Activated CD4-positive, alpha-beta T cell treated with anti-CD3 and anti-CD28 coated beads for 4 hours (primary cell): ENCODE results near the gene ECI1.

Source experiments
- DNase-seq, 2 donors: peaks; one replicate each; pipeline ENCODE4 v3.0.0-alpha.2; 2020

Gene ECI1

GRCh38 chr16:2232094-2232990 lies 19.0 kb downstream of the ECI1 start:
- no peak for DNase-seq

DNA sequence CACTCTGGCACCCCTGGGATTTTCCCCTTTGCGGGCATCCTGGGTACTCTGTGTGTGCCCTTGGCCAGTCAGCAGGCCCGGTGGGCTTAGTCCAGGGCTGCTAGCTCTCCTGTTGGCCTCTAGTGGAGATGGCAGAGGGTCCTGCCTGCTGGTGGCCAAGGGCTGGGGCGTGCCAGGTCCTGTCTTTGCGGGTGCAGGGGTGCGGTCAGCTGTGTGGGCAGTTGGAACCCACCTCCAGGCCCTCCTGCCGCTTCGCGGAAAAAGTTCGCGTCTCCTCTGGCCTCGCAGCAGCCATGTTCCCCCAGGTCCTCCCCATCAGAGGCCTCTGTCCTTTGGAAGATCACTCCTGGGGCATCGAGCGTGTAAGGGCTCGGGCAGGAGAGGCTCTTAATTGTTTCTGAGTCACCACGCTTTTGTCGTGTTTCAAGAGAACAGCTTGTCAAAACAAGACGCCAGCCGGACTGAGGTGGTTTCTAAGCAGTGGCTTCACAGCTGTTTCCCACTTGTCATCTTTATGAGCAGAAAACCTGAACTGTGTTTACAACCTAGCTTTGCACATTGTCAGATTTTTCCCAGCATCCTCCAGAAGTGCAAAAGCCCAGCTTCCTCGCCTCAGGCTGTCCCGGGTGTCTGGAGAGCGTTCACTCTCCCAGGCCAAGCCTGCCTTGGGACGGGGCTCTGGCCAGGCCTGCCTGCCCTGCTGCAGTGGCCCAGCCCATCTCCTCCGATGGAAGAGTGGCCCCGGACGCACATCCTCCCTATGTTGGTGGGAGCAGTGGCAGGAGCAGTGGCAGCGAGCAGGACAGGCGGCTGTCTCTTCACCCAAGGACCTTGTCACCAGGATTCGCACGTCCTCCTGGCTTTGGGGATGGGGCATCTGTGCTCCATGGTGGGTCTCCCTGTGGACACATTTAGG lies 20.1 kb downstream of the ECI1 start:
- DNase-seq, result no peak

DNA sequence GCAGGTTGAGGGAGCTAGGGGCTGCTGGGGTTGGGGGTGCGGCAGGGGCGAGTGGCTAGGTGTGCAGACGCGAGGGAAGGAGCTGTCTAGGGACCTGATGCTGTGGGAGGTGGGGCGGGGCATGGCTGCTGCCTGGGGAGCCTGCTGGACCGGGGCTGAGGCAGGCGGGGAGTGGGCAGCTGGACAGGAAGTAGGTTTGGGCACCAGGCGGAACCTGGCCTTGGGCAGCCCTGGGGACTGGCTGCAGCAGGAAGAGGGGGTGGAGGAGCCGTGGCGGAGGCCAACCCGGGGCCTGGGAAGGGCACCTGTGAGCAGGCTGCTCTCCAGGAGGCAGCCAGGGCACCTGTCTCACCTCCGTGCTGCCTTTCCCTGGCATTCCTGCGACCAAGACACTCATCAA lies 21.0 kb downstream of the ECI1 start:
- DNase-seq, result no peak

DNA sequence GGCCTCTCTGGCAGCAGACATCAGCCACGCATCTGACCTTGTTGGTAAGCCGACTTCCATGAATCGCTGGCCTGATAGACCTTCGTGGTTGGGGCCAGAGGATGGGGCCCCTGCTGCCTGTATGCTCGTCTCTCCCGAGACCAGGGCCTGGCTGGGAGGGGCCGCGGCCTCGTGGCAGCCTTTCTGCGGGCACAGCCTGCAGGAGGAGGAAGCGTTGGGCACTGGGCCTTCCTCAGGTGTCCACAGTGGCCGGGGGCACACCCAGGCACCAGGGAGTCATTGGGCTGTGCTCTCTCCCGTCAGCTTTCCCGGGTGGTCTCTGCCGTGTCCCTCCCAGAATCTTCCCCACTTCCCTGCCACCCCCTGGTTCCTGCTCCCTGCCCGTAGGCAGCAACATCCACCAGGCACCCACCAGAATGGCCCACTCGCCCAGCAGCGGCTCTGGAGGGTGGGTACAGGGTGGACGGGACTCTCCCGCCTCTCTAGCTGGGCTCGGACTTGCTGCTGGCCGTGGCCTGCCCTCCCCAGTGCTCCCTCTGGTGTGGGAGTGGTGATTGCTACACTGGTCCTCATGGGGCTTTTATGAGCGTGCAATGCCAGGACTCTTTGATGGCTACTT lies 21.6 kb downstream of the ECI1 start:
- no peak for DNase-seq

GRCh38 chr16:2229091-2229490 lies 22.3 kb downstream of the ECI1 start:
- no peak for DNase-seq

DNA sequence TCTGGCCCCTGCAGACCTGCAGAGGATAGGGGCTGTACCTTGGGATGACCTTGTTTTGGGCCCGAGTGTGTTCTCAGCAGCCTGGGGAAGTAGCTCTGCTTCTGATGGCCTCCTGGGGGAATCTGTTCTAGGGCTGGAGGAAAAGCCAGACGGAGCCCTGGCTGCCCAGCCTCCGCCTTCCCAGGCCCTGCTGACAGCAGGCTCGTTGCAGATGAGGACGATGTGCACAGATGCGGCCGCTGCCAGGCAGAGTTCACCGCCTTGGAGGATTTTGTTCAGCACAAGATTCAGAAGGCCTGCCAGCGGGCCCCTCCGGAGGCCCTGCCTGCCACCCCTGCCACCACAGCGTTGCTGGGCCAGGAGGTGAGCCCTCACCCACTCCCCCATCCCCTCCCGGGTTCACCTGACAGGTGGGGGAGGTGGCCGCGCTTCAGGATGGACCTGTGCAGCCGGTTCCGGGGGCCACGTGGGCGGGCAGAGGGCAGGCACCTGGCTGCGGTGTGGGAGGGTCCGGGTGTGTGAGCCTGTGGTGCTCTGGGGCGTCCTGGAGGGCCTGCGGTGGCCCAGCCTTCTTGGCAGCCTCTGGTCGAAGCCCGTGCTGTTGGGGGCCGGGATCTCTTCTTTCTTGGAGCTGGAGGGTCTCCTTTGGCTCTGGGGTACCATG lies 23.1 kb downstream of the ECI1 start:
- no peak for DNase-seq

- DNase-seq, result no peak
Measured at GRCh38 chr16:2226918-2227317, 24.5 kb downstream of the ECI1 start.

DNA sequence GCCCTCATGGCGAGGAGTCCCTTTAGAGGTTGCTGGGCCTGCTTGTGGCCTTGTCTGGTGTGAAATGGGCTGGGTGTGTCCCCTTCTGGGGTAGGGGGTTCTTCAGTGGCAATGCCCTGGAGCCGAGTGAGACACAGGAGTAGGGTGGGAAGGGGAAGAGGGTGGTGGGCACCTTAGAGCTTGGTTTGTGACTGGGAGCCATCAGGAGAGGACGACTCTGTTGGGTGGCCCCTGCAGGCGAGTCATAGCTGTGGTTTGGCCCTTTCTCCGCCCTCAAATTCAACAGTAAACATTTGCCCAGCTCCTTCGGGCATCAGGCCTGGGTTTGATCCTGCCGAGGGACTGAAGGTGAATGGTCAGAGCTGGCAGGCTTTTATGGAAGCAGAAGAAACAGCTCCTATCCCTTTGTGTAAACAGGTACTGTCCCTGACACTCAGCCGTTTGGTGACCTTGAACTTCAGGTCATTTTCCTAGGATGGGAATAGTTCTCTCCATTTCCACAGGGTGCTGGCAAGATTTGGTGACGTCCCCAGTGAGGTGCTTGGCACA lies 25.1 kb downstream of the ECI1 start:
- DNase-seq, result no peak

- DNase-seq, result peak in 1 of 2 donors; percentile 26
Measured at GRCh38 chr16:2223942-2224486, 27.4 kb downstream of the ECI1 start.

GRCh38 chr16:2223221-2223941 lies 28.0 kb downstream of the ECI1 start, which contains the start of gene E4F1:
E4F1 (plus strand) TSS chr16:2223591; CDS start chr16:2223614, 23 bp downstream.
- DNase-seq, result peak; percentile 99

DNA sequence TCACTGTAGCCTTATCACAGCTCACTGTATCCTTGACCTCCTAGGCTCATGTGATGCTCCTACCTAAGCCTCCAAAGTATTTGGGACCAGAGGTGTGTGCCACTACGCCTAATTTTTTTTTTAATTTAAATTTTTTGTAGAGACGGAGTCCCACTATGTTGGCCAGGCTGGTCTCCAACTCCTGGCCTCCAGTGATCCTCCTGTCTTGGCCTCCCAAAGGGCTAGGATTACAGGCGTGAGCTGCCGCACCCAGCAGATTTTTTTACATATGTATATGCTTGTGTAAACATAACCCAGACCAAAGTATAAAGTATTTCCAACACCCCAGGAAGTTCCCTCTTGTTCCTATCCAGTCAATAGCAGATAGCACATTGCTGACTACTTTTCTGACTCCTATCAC lies 35.1 kb downstream of the ECI1 start:
- DNase-seq, result no peak

GRCh38 chr16:2214719-2214968 lies 36.7 kb downstream of the ECI1 start, which contains the start of gene PGP:
PGP (minus strand) TSS chr16:2214840; CDS start chr16:2214777, 63 bp downstream.
- no peak for DNase-seq

GRCh38 chr16:2213817-2214718 lies 37.3 kb downstream of the ECI1 start:
- no peak for DNase-seq

- no peak for DNase-seq
Measured at GRCh38 chr16:2212362-2213324, 38.7 kb downstream of the ECI1 start.

- DNase-seq, result no peak
Measured at GRCh38 chr16:2211923-2212347, 39.5 kb downstream of the ECI1 start.

- no peak for DNase-seq
Measured at GRCh38 chr16:2210386-2211365, 40.7 kb downstream of the ECI1 start, which contains the start of gene BRICD5. BRICD5 (minus strand) TSS chr16:2210863; CDS start chr16:2210833, 30 bp downstream.

DNA sequence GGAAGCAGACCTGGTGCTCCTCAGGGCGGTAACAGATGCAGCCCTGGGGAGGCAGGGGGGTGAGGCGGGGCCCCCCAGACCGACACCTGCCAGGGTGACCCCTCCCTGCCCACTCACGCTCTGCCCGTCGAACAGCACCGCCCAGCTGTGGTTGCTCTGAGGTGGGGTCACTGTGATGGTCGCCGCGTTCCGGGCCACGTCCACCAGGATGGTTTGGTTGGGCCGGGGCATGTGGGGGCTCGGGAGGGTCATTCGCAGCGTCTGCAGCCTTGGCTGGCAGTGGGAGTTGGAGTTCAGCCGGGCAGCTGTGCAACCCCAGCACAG lies 41.4 kb downstream of the ECI1 start:
- no peak for DNase-seq
